Measurements from ENCODE around the gene MDM4.
"Not testable (repeated sequence)": the region's sequence is repeated elsewhere in the genome, so short reads cannot be mapped to it uniquely, and the experiment has no call there.

The MDM4 gene

DNA sequence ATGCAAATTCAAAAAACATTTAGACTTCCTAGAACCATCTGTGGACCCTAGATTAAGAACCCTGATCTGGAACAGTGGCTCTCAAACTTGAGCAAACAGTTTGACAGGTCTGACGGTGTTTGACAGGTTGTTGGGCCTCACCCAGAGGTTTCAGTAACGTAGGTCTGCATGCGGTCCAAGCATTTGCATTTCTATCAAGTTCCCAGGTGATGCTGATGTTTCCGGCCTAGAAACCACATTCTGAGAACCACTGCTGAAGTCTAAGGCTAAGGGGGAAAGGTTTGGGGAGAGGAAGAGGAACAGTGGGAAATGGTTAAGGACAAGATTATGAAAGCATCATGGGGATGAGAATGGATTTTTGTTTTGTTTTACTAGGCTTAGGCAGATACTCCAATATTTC lies 48.6 kb downstream of the MDM4 start:
- Mint-ChIP-seq H3K27me3 (no peaks in the 10 kb centered on the region), H3K36me3 (peaks cover 47% of the 10 kb centered on the region)

DNA sequence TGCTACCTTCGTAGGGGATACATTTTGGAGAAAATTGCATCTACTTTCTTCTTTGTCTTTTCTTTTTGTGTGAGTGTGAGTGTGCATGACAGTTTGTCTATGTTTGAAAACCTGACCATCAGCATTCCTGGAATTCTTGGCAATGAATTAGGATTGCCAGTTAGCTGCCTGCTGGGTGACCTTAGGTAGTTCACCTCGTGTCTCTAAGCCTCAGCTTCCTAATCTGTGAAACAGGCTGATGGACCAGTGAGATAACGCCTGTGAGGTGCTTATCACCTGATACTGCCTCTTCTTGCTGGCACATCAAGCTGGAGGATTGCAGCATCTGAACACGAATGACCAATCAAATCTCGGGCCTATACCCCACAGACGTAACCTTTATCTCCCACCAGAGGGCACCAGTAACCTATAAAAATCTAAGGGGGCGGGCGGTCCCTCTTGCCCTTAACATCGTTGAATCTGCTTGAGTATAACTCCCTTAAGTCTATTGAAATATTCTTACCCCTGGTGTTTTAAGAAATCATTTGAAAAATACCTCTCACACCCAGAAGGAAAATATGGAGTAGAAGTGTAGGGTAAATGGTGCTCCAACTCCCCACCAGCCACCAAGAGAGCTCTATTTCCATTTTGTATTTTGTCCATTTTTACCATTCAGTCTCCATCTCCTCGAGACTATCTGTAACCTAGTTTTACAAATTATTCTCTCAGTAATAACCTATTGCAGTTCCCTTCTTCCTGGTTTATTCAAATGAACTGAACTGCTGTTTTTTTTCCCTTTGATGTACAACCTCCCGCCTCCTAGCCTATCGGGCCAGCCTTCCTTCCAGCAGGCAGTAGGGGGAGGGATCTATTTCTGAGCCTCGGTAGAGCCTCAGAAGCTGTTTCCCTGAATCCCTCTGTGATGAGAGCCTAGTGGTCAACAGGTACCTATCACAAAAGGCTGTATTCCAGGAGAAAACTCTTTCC lies 49.7 kb downstream of the MDM4 start:
- peak; percentile 73 for DNase-seq
- no peaks in the 10 kb centered on the region for H3K27me3 Mint-ChIP-seq
- H3K4me1 Mint-ChIP-seq = peaks cover 75% of the 10 kb centered on the region
- peak overlapping the region; percentile 89 for H3K27ac Mint-ChIP-seq
- peaks cover 45% of the 10 kb centered on the region for H3K36me3 Mint-ChIP-seq
- no peak overlapping the region for H3K4me3 Mint-ChIP-seq
- H3K9me3 Mint-ChIP-seq = no peaks in the 10 kb centered on the region
- CTCF ChIA-PET = interaction anchor here (0.7 to 7.3 kb wide), 37 partner anchors 8 to 376 kb away, joined by 3 to 148 read pairs (median 5); partner anchors contain the start of genes MDM4 and PIK3C2B

More for the DNA sequence above, 48.6 kb downstream of the MDM4 start:
- H3K27ac Mint-ChIP-seq = peak overlapping the region; percentile 88
- H3K9me3 Mint-ChIP-seq = no peaks in the 10 kb centered on the region
- peak; percentile 54 for DNase-seq
- no peak overlapping the region for H3K4me3 Mint-ChIP-seq
- CTCF ChIA-PET = interaction anchor here (0.9 to 7.3 kb wide), 17 partner anchors 13 to 241 kb away, joined by 3 to 148 read pairs (median 5); partner anchors contain the start of gene MDM4
- peaks cover 79% of the 10 kb centered on the region for H3K4me1 Mint-ChIP-seq

DNA sequence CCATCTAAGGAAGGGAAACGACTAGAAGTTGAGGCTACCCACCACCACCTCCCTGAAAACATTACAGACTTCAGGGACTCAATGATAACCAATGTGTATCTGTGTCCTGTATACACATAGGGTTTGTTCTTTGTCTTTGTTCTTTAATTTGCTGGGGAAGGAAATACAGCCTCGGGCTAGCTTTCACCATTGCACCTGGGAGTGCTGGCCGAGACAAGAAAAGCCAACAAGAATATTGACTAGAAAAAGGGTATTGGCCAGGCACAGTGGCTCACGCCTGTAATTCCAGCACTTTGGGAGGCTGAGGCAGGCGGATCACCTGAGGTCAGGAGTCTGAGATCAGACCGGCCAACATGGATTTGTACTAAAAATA lies 50.4 kb downstream of the MDM4 start:
- CTCF ChIA-PET = interaction anchor here (0.8 to 7.3 kb wide), 22 partner anchors 8 to 239 kb away, joined by 3 to 148 read pairs (median 6); partner anchors contain the start of genes MDM4 and PIK3C2B
- Mint-ChIP-seq H3K4me1 (peaks cover 72% of the 10 kb centered on the region), H3K27me3 (no peaks in the 10 kb centered on the region), H3K36me3 (peaks cover 45% of the 10 kb centered on the region), H3K27ac (no peak overlapping the region), H3K9me3 (no peaks in the 10 kb centered on the region), H3K4me3 (no peak overlapping the region)
- no peak for DNase-seq

DNA sequence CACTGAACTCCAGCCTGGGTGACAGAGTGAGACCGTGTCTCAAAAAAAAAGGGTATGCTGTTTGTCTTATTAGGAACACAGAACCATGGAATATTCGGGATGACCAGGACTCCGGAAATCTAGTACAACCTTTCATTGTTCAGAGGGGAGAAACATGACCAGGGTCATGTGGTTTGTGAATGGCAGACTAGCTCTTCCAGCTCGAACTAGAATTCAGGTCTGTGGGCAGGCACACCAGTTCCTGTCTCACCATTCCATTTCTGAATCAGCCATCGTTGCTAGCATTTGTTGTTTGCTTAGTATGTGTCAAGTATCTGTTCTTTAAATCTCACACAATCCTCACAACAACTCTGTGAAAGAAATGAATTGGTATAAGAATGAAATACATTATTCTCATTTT lies 50.9 kb downstream of the MDM4 start:
- no peak overlapping the region for H3K4me3 Mint-ChIP-seq
- H3K27me3 Mint-ChIP-seq = no peaks in the 10 kb centered on the region
- DNase-seq = no peak
- H3K36me3 Mint-ChIP-seq = peaks cover 40% of the 10 kb centered on the region
- no peaks in the 10 kb centered on the region for H3K9me3 Mint-ChIP-seq
- CTCF ChIA-PET = interaction anchor here (1.0 to 7.3 kb wide), 10 partner anchors 12 to 239 kb away, joined by 3 to 148 read pairs (median 10); partner anchors contain the start of gene PIK3C2B
- H3K27ac Mint-ChIP-seq = no peak overlapping the region
- H3K4me1 Mint-ChIP-seq = peaks cover 67% of the 10 kb centered on the region

DNA sequence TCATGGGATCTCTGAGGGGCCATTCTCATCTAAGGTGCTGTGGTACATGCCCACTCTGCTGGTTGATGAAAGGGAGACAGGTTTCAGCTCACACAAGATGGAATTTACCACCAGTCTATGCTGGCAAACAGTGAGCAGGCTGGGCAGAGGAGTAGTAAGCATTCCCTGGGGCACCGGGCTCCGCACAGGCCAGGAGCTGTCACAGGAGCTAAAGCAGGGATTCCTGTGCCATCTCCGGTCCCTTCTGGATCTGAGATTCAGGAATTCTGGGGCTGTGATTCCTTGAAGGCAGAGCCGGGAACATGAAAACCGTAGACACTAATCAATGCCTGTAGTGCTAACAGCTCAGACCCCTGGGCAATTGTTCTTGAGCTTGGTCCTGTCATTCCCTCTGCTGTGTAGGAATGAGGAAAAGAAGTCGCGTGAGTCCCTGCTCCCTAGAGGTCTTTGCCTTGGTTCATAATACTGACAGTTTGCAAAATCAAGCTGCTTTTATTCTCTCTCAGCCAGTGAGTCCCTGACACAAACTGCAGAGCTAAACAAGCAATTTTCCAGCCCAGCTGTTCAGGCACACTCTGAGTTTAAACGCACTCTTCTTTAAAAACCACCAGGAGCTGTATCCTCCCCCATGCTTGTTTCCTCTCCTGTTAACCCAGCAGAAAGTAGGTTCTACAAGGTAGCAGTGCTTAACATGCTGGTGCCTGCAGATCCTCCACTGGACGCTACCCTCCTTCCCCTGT lies 52.5 kb downstream of the MDM4 start:
- Mint-ChIP-seq H3K9me3 (no peaks in the 10 kb centered on the region), H3K4me3 (no peak overlapping the region), H3K36me3 (peaks cover 45% of the 10 kb centered on the region)

DNA sequence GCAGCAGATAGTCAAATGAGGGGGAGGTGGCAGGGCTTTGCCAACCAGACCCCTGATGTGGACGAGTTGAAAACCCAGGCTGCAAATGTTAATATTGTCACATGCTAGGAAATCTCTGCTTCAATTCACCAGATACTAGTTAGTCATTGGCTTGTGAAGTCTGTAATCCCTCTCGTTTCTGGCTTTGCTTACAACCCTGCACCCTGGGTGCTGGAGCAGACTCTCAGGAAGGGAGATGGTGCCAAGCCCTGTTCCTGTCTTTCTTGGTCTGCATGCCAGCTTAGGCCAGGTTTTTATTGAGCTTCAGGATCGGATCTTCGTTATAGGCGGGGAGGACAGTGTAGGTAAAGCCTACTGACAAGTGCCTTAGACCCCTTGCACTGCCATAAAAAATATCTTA lies 53.3 kb downstream of the MDM4 start:
- no peak overlapping the region for H3K4me3 Mint-ChIP-seq
- no peaks in the 10 kb centered on the region for H3K27me3 Mint-ChIP-seq
- peaks cover 42% of the 10 kb centered on the region for H3K36me3 Mint-ChIP-seq
- H3K9me3 Mint-ChIP-seq = no peaks in the 10 kb centered on the region
- H3K4me1 Mint-ChIP-seq = peaks cover 45% of the 10 kb centered on the region
- H3K27ac Mint-ChIP-seq = no peak overlapping the region
- DNase-seq = no peak
- CTCF ChIA-PET = interaction anchor here (1.4 to 7.3 kb wide), 3 partner anchors 54 to 236 kb away, joined by 6 to 148 read pairs (median 21); no protein-coding TSS in a partner anchor

More for the DNA sequence above, 52.5 kb downstream of the MDM4 start:
- no peak for DNase-seq
- Mint-ChIP-seq H3K4me1 (peaks cover 53% of the 10 kb centered on the region), H3K27ac (peak overlapping the region; percentile 66), H3K27me3 (no peaks in the 10 kb centered on the region)
- CTCF ChIA-PET = interaction anchor here (1.4 to 7.3 kb wide), 3 partner anchors 55 to 237 kb away, joined by 6 to 148 read pairs (median 21); no protein-coding TSS in a partner anchor

DNA sequence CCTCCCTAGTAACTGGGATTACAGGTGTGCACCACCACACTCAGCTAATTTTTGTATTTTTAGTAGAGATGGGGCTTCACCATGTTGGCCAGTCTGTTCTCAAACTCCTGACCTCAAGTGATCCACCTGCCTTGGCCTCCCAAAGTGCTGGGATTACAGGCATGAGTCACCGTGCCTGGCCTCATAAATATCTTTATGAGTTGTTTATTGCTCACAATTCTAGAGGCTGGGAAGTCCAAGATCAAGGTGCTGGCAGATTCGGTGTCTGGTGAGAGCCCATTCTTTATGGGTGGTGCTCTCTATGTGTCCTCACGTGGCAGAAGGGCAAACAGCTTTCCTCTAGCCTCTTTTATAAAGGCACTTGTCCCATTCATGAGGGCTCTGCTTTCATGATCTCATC lies 53.8 kb downstream of the MDM4 start:
- not testable (repeated sequence) for H3K27me3 Mint-ChIP-seq, H3K27ac Mint-ChIP-seq, H3K9me3 Mint-ChIP-seq, H3K4me3 Mint-ChIP-seq, DNase-seq
- H3K4me1 Mint-ChIP-seq = peaks cover 40% of the 10 kb centered on the region
- peaks cover 40% of the 10 kb centered on the region for H3K36me3 Mint-ChIP-seq
- CTCF ChIA-PET = interaction anchor here (3.8 to 7.3 kb wide), 2 partner anchors 194 to 236 kb away, joined by 21 to 148 read pairs; no protein-coding TSS in a partner anchor

DNA sequence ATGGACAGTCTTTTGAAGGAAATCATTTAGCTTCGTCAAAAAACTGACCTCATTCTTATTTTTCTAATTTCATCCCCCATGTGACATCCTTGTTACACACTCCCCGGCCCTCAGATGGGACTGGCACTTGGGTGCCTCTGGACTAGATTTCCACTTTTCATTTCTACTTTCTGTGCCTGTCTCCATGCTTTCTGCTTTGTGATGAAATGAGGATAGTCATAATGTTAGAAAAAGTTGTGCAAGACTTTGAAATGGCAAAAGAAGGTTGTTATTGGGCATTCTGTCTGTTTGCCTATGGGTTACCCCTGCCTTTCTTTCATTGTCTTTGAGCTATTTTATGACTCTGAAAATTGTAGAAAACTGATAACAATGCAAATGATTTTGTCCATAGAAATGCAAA lies 54.9 kb downstream of the MDM4 start:
- no peak for DNase-seq
- no peak overlapping the region for H3K27ac Mint-ChIP-seq
- CTCF ChIA-PET = interaction anchor here (3.8 to 7.3 kb wide), 2 partner anchors 193 to 235 kb away, joined by 21 to 148 read pairs; no protein-coding TSS in a partner anchor
- H3K36me3 Mint-ChIP-seq = peaks cover 38% of the 10 kb centered on the region
- no peak overlapping the region for H3K4me3 Mint-ChIP-seq
- no peaks in the 10 kb centered on the region for H3K27me3 Mint-ChIP-seq
- H3K4me1 Mint-ChIP-seq = peaks cover 29% of the 10 kb centered on the region
- H3K9me3 Mint-ChIP-seq = no peaks in the 10 kb centered on the region

DNA sequence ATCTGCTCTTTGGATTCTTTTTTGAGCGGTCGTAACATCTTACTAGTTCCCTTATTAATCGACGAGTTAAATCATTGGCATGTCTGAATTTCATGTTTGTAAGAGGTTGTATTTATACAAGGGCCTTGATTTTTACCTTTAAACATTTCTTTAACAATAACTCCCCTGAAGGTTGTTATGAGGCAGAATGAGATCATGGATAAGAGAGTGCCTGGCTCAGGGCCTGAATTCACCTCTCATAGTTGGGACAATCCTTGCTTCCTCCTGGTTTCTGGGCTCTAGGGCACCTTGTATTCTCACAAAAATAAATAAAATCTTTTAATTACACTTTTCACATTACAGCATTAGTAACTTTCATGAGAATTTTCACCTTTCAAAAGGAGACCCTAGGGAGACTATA lies 55.4 kb downstream of the MDM4 start:
- Mint-ChIP-seq H3K27ac (peak overlapping the region; percentile 19), H3K36me3 (peaks cover 38% of the 10 kb centered on the region), H3K4me3 (no peak overlapping the region), H3K4me1 (peaks cover 24% of the 10 kb centered on the region), H3K9me3 (no peaks in the 10 kb centered on the region), H3K27me3 (no peaks in the 10 kb centered on the region)
- CTCF ChIA-PET = interaction anchor here (3.8 to 7.3 kb wide), 2 partner anchors 192 to 234 kb away, joined by 21 to 148 read pairs; no protein-coding TSS in a partner anchor
- DNase-seq = no peak

DNA sequence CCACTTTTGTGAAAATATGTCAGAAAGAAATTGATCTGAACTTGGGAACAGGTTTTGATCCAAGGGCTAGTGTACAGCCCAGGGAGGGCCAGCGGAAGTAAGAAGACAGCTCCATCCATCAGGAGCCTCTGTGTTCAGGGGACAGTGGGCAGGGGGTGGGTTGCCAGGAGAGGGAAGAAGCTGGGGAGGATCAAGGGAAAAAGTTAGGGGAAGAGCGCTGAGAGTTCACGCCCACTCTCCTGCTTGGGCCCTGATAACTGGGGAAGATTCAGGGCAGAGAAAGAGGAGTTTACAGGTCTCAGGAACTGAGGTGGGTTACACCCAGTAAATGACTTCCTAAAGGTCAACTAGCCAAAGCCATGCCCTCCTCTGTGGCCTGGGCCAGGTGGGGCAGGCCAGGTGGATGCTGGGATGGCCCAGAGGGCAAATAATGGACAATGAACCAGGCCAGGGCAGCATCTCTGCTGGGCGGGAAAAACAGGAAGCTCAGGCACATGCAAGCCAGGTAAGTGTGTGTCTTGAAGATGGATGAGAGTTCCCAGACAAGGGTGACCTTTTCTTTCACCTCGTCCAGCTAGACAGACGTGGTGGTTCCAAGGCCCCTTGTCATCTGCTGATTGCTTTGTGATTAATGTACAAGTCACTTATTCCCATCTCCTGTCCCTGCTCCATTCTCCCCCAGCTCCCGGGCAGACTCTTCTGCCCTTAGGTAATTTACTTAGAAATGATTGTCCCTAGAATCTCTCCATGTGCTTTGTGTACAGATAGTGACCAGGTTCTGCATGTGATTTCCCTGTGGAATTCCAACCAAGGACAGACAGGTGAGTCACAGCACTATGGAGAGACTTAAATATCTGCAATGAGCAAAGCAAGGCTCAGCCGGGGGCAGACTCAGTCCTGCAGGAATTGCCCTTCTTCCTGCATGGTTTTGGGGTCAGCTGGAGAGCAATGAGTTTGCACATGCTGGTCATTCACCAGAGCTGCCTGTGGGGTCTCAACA lies 57.0 kb downstream of the MDM4 start:
- Mint-ChIP-seq H3K9me3 (no peaks in the 10 kb centered on the region), H3K27me3 (no peaks in the 10 kb centered on the region), H3K4me1 (peaks cover 18% of the 10 kb centered on the region), H3K4me3 (no peak overlapping the region), H3K36me3 (peaks cover 32% of the 10 kb centered on the region), H3K27ac (no peak overlapping the region)
- CTCF ChIA-PET = interaction anchor here (1.1 to 1.9 kb wide), 4 partner anchors 7 to 234 kb away, joined by 3 to 8 read pairs (median 6); no protein-coding TSS in a partner anchor
- DNase-seq = no peak

DNA sequence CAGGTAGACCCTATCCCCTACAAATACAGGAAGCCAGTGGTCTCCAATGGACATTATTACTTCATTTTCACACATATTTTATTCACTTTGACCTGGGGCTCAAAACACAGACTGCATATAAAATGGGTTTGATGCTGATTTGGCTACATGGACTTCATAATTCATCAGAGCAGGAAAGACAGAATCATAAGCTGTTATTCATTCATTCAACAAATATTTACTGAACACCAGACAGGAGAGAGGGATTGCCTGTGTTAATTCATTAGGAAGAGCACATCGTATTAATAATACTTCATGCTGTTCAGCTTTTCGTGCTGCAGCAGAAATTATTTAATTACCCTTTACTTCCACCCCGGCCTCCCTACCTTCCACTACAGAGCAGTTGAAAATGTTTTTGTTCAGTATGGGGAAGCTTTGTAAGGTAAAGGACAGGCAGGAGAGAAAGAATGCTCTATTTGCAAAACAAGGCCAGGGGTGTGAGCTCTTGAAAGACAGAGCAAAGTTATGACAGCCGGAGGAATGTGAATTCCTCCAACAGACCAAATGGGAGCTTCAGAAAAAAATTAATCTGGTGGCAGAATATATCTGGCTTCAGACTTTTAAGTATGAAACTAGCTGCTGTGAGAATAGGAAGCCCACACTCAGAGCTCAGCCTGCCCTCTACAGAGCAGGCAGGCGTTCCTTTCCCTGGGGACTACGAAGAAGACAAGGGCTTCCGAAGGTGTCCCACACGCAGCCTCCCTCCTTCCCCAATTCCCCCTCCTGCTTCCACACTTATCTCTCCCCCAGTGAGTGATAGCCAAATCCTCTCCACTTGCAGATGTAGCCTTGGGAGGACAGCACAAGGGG lies 58.0 kb downstream of the MDM4 start:
- peaks cover 26% of the 10 kb centered on the region for H3K36me3 Mint-ChIP-seq
- H3K27ac Mint-ChIP-seq = no peak overlapping the region
- H3K4me1 Mint-ChIP-seq = peaks cover 18% of the 10 kb centered on the region
- no peak overlapping the region for H3K4me3 Mint-ChIP-seq
- H3K27me3 Mint-ChIP-seq = no peaks in the 10 kb centered on the region
- no peak for DNase-seq
- no peaks in the 10 kb centered on the region for H3K9me3 Mint-ChIP-seq
- CTCF ChIA-PET = interaction anchor here (0.8 to 1.9 kb wide), 7 partner anchors 8 to 233 kb away, joined by 3 to 8 read pairs (median 4); no protein-coding TSS in a partner anchor

DNA sequence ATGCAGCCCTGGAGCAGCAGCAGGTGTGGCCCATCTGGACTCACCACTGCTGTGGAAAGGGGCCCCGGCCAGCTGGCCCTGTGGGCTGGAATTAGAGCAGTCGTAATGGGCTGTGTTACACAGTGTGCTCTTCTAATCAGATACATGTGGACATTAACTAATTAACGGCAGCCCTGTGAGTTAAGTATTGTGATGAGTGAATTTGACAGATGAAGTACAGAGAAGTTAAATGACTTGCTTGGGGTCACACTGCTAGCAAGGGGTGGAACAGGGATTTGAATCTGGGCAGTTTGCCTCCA lies 58.6 kb downstream of the MDM4 start:
- peak overlapping the region; percentile 38 for H3K27ac Mint-ChIP-seq
- peaks cover 25% of the 10 kb centered on the region for H3K36me3 Mint-ChIP-seq

More for the DNA sequence above, 58.6 kb downstream of the MDM4 start:
- DNase-seq = no peak
- H3K9me3 Mint-ChIP-seq = no peaks in the 10 kb centered on the region
- CTCF ChIA-PET = interaction anchor here (0.8 to 1.9 kb wide), 4 partner anchors 9 to 232 kb away, joined by 3 to 8 read pairs (median 5); no protein-coding TSS in a partner anchor
- peaks cover 23% of the 10 kb centered on the region for H3K4me1 Mint-ChIP-seq
- no peak overlapping the region for H3K4me3 Mint-ChIP-seq
- no peaks in the 10 kb centered on the region for H3K27me3 Mint-ChIP-seq

All from activated naive CD4-positive, alpha-beta T cell treated with anti-CD3 and anti-CD28 coated beads, Interleukin-2, amount 10 ng/mL, durations not matched to agents 7 days and 5 days (primary cell).